CD4-positive, alpha-beta T cell treated with Interleukin-6 at 100 ng/mL for 8 hours (primary cell): ENCODE measurements around the gene SWAP70.

Source experiments
- DNase-seq: peaks from one replicate; pipeline ENCODE4 v3.0.0-alpha.2; 2020; ENCODE audit warnings: mixed read lengths, low spot score

SWAP70 gene

DNA sequence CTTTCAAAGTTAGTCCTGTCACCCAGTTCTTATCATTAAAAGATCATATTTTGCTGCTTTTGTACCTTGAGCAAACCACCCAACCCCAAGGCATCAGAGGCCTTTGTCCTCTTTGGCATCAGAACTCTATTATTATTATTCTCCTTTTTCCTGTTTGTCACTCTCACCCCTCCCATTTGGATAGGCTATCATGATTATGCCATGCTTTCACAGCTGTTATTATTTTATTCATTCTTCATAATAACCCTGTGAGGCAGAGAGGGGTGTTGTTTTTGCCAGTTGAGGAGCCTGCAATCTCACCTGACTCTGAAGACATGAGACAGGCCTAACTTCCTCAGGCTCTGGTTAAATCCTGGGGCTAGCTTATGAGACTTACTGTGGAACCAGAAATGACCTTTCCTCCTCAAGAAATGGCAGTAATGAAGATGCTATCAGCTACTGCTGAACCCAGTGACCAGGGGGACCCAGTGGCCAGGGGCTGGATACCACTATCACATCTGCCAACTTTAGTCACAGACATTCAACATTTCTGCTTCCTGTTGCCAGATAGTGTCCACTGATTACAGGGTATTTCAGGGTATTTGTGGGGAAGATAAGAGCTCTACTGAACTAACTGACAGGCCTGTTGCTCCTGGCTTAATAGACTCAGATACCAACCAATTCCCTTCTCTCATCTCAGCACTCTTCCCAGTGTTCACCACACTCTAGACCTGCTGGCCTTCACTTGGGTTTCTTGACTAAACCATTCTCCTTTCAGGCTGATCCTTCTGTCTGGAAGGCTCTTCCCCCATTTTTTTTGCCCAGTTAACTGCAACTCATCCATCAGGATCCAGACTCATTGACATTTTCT is 11.8 kb upstream of the SWAP70 start:
- DNase-seq: no peak

GRCh38 chr11:9653871-9654270 is 10.0 kb upstream of the SWAP70 start:
- no peak for DNase-seq

DNA sequence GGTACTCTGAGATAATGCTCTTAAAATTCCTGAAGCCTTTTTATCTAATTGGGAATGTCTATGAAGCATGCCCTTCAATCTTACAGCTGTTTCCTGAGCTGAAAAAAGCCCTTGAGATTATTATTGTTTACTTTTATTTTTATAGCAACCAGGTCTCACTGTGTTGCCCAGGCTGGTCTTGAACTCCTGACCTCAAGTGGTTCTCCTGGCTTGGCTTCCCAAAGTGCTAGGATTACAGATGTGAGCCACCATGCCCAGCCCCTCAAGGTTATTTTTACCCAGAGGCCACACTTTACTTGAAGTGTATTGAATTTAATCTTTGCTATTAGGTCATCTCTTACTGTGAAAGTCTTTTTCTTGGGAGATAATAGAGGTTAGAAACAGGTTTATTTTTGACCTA is 7.0 kb upstream of the SWAP70 start:
- no peak for DNase-seq

- no peak for DNase-seq
Measured at GRCh38 chr11:9657531-9657930, 6.3 kb upstream of the SWAP70 start.

DNA sequence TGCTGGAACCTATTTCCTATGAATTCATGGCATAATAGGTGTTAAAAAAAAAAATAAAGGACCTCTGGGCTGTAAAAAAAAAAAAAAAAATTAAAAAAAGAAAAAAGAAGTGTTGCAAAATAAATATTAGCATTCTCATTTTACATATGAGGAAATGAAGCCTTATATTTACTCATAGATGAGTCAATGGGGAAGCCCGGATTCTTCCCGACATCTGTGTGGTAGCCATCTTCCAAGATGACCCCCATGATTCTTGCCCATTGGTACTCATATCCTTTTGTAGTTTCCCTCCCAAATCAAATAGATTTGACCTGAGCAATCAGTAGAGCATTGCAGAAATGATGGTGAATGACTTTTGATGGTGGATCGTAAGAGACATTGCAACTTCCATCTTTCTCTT is 3.0 kb upstream of the SWAP70 start:
- no peak for DNase-seq

- no peak for DNase-seq
Measured at GRCh38 chr11:9662273-9662672, 1.6 kb upstream of the SWAP70 start.

- no peak for DNase-seq
Measured at GRCh38 chr11:9664276-9665171, 647 bp downstream of the SWAP70 start.

GRCh38 chr11:9665749-9666148 is 1.9 kb downstream of the SWAP70 start:
- DNase-seq: no peak

DNA sequence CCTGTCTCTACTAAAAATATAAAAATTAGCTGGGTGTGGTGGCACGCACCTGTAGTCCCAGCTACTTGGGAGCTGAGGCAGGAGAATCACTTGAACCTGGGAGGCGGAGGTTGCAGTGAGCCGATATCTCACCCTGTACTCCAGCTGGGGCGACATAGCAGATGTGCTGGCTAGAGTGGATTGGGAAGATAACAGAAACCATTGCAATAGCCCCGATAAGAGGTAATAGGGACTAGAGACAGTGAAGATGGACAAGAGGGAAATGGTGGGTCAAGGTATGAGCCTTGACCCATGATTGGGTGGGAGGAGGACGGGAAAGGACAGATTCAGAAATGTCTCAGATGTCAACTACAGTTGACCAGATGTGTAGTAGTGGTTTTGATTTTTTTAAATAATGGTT is 6.1 kb downstream of the SWAP70 start:
- no peak for DNase-seq

DNA sequence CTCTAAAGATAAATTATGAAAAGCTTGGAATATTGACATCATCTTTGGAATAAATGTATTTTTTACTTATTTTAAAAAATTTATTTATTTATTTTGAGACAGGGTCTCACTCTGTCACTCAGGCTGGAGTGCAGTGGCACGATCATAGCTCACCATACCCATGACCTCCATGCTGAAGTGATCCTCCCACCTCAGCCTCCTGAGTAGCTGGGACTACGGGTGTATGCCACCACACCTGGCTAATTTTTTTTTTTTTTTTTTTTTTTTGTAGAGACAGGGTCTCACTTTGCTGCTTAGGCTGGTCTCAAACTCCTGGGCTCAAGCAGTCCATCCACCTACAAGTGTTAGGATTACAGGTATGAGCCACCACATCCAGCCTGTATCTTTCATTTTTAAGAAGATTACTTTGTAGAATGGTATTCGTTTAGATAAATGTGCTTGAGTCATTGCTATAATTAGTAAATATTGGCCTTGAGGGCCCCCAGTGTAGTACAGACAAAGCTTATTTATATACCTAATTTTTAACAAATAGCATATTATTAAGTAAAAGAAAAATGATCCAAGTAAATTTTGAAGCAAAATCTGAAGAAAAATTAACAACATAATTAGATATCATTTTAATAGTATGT is 8.5 kb downstream of the SWAP70 start:
- DNase-seq: no peak

GRCh38 chr11:9672918-9673317 is 9.0 kb downstream of the SWAP70 start:
- no peak for DNase-seq

GRCh38 chr11:9675691-9676090 is 11.8 kb downstream of the SWAP70 start:
- DNase-seq: no peak

DNA sequence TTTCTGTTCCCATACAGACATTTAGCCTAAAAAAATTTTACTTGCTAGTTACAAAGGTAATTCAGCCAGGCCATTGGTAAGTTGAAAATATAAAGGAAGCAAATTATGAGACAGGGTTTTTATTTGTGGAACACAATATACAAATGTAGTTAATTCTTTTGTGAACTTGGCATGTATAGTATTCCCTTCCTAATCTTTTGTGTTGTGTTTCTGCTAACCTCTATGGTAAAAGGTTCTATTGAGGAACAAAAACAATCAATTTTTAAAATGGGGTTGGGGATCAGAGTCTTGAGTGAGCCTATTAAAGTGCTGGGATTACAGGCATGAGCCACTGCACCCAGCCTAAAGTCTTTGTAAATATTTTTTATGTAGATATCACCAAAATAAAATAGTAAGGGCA is 14.1 kb downstream of the SWAP70 start:
- DNase-seq: no peak

DNA sequence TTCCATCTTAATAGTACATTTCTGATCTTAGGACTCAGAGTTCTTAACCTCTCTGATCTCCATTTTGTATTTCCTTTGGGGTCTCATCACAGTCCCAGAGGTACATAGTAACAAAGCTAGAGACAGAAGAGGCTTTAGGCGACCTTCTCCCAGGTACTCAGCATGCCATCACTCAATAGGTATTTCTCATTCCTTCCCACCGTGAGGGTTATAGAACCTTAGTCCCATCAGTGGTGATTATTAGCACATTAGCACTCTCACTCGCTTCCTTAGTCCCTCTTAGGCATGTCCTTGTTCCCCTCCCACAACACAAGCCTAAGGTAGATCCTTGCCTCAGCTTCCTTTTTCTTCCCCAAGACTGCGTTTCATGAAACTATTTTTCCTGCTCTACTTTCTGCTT is 14.7 kb downstream of the SWAP70 start:
- DNase-seq: no peak

DNA sequence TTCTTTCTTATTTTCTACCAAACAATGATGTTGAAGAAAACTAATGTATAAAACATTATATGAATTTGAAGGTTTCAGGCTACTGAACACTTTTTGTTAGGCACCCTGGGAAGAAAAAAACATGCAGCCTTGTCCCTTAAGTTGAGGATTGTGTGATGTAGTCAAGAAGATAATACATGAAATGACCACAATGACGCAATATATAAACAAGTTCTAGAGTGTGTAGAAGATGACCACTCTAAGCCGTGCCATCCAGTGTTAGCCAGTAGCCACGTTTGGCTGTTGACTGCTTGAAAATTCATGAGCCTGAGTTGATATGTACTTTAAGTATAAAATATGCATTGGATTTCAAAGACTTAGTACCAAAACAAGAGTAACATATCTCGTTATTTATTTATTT is 16.2 kb downstream of the SWAP70 start:
- no peak for DNase-seq

GRCh38 chr11:9681583-9682372 is 17.9 kb downstream of the SWAP70 start:
- no peak for DNase-seq

- no peak for DNase-seq
Measured at GRCh38 chr11:9687711-9688477, 24.0 kb downstream of the SWAP70 start.

DNA sequence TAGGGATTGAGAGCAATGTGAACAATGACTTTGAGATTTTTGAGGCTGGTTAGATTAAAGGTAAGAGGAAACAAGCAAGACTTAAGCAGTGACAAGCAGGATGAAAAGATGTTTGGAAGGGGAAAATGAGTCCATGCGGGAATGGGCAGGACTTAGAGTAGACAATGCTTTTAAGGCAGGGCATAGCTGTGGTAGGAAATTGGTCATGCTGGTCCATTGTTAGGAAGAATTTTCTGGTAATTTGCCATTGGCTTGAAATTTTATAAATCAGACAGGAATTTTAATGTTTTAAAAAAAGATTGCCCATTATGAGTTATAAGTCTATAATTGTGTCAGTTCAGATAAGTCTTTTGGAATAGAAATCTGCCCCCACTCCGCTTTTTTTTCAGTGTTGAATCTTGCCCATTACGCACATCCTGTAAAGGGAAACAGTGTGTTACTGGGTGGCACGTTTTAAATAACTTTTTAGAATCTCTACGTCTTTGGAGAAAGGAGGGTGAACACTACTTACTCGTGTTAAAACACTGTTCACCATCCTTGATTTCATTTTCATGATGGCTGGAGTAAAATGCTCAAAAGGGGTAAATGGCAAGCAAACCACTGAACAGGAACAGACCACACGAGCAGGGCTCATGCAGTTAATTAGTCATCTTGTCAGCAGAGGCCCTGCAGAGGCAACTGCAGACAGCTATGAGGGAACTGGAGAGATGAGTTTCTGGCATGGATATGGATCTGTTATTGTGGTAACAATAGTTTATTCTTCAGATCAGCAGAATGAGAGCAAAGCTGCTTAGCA is 25.0 kb downstream of the SWAP70 start:
- no peak for DNase-seq

DNA sequence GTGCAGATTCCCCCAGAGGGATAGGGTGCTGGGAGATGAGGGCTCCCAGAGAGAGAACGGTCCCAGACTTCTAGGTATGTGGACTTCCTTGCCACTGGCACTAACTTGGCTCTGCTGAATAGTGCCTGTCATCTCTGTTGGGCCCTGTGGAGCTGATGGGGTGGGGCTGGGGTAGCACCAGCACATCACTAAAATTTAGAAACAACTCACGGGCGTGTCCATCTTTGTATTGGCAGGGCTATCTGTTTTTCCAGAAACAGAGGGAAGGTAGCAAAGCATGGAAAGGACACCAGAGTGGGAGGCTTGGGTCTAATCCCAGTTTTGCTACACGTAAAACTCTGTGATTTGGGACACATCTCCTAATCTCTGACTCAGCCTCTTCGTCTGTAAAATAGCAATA is 25.8 kb downstream of the SWAP70 start:
- no peak for DNase-seq

DNA sequence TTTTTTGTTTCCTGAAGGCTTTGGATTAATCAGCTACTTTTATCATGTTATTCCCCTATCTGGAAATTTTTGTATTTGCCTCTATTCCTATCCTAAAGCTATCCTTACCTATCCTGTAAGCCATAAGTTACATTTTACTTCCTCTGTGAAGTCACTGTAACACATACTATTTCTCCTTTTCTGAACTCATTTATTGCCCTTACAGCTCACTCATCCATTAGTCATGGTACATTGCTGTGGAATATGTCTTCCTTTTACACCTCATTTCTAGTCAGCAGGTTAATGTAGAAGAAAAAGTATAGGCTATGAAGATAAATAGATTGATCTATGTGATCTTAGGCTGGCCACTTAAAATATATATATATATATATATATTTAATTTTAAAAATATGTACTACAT is 28.0 kb downstream of the SWAP70 start:
- no peak for DNase-seq
